Daoy (cell line): Measurements from ENCODE around the gene APBB1IP. TPM values are rescaled to one million over a fixed set of nuclear protein-coding genes. Genes with fewer than 3 reads are reported as not detected.
"Not testable (repeated sequence)": the region's sequence is repeated elsewhere in the genome, so short reads cannot be mapped to it uniquely, and the experiment has no call there.

Source experiments
- DNase-seq: peaks from one replicate; pipeline ENCODE4 v3.0.0-alpha.2; 2015; ENCODE audit warnings: low read depth
- total RNA-seq: library from RNA; depleted of rRNA; stranded (reverse); fragments of >200 nt; shearing (Covaris generic); gene quantifications from 2 replicates; pipeline ENCODE4 v1.2.3, GENCODE V29; 2014

Gene APBB1IP
- total RNA-seq, 1 experiment from 2014 or later: not detected

DNA sequence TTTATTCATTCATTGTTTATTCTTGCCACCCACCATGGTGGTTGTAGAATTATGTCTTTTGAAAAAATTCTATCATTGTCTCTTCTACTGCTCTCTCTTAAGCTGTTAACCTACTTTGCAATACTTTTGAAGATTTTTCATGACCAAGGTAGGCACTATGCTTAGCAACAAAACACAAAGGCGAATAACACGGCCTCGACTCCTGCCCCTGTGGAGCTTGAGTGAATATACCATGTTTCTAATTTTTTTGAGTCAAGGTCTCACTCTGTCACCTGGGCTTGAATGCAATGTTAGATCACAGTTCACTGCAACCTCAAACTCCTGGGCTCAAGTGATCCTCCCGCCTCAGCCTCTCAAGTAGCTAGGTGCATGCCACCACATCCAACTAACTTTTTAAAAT is 39.4 kb downstream of the APBB1IP start:
- DNase-seq: no peak

DNA sequence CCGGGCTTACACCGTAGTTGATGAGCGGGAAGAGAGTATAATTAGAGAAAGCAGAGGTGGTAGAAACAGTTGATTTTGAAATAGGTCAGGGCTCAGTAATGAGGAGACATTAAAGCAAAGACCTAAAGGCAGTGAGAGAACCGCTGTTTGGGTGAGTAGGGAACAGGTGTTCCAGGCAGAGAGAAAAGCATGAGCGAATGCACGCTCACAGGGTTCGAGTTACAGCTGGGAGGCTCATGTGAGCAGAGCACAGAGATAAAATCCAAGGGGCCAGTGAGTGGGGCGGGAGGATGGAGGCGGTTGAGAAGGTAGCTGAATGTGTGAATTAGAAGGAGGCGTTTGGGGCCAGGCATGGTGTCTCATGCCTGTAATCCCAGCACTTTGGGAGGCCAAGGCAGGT is 39.9 kb downstream of the APBB1IP start:
- DNase-seq: no peak

DNA sequence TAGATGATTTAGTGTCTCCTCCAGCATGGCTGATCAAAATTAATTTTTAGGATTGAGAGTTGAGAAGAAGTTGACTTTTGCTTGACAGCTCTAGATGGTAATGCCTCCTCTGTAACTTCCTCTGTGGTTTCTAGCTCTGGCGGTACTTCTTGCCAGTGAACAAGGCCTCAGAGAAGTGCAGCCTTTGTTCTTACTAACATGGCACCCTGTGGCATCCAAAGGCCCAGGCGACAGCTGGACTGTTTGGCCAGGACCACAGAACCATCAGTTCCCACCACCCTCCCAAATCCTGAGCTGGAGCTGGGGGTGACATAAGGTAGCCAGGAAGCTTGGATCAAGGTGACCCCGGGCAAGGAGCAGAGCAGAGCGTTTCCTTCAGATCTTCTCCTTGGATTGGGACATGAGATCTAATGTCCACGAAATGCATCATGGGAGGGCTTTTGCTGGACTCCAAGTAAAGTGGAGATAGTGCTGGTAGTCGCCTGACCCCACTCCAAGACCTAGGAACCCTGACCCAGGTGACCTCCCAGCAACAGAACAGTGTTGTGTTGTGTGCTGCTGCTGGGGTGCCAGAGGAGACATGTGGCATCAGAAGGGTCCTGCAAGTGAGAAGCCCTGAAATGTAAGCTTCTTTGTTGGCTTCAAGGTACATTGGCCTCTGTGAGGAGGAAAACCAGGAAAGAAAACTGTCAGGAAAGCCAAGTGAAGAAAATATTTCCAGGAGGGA is 41.8 kb downstream of the APBB1IP start:
- no peak for DNase-seq

DNA sequence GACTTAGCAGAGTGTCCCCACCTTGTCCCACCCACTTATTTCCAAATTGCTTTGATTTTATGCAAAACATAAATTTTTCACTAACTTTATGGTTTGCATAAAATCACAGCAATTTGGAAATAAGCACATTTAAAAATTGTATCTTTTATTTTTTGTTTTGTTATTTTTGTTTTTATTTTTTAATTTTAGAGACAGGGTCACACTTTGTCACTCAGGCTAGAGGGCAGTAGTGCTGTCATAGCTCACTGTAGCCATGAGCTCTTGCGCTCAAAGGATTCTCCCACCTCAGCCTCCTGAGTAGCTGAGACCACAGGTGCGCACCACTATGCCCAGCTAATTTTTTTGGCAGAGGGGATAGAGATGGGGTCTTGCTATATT is 43.2 kb downstream of the APBB1IP start:
- DNase-seq: no peak

DNA sequence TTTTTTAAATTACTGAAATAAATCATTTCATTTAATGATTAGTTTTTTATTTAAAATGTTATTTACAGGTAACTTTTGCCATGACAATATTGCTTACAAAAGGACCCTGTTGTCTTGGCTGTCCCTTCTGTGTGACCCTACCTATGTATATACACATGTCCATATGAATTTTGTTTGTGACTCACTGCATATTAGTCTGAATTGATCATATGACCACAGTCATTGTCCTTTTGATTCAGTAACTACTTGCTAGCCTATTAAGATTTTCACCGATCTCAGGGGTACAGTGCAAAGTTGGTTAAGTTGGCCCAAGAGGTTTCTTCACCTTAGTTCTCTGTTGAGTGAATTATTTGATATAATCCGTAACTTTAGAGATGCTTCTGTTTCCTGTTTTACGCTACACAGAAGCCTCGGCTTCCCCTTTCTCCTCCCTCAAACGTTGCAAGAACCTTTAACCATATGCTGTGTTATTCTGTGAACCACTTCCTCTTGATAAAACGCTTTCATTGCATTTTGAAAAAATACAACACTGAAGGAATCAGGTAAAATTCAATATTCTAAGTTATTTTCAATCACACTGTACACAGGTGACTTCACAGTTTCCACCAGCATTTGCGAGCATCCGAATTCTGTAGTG is 43.9 kb downstream of the APBB1IP start:
- no peak for DNase-seq

DNA sequence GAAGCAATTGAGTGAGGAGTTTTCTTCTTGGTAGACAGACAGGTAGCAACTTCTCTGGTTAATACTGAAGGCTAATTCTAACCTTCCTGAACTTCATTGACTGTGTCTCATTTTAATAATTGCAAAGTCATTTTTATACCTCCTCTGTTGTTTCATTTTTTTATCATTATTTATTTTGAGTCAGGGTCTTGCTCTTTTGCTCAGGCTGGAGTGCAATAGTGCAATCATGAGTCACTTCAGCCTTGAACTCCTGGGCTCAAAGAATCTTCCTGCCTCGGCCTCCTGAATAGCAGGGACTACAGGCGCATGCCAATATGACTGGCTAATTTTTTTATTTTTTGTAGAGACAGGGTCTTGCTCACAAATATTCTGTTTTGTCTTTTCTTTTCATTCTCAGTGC is 45.4 kb downstream of the APBB1IP start:
- no peak for DNase-seq

DNA sequence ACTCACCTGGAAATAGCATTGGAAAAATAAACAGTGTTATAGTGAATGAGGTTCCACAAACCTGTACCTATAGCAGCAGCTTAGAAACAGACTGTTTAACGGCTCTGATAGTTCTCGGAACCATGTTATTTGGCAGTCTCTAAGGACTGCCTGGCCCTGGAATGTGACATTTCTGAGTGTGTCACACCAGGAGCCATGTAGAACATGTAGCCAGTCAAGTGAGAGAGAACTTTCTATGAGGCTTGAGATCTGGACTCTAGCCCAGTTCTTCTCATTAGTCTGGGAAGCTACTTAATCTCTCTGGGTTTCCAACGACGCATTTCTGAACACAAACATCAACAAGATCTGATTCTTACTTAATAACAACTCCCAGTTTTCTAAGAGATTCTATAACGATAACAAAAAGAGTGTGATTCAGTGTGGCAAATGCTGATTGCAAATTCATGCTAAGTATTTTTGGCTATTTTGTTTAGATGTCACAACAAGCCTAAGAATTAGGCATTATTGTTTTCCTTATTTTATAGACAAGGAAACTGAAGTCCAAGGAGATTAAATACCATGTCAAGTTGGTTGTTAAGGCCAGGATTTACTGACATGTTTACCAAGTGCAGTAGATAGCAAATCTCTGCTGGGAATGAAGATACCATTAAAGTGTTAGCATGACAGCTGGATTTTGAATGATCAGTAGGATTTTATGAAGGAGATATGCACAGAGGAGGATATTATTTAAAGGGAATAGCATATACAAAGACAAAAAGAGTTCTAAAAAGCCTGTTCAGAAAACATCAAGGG is 47.2 kb downstream of the APBB1IP start:
- DNase-seq: no peak

DNA sequence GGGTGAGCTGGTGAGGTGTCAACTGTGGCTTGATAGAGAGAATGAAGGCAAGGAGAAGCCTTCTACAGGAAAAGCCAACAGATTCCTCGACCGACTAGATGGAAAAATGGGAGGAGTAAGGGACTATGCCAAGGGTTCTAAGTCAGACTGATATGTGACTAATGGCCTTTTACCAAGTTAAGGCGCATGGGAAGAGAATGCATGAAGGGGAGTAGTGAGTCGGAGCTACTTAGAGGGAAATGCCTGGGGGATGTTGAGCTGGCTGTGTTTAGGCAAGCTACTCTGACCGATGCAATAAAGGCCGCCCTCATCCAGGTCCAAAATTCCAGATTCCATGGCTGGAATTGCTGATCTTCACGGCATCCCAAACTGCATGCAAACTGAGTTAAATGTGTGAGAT is 48.2 kb downstream of the APBB1IP start:
- peak; percentile 92 for DNase-seq

DNA sequence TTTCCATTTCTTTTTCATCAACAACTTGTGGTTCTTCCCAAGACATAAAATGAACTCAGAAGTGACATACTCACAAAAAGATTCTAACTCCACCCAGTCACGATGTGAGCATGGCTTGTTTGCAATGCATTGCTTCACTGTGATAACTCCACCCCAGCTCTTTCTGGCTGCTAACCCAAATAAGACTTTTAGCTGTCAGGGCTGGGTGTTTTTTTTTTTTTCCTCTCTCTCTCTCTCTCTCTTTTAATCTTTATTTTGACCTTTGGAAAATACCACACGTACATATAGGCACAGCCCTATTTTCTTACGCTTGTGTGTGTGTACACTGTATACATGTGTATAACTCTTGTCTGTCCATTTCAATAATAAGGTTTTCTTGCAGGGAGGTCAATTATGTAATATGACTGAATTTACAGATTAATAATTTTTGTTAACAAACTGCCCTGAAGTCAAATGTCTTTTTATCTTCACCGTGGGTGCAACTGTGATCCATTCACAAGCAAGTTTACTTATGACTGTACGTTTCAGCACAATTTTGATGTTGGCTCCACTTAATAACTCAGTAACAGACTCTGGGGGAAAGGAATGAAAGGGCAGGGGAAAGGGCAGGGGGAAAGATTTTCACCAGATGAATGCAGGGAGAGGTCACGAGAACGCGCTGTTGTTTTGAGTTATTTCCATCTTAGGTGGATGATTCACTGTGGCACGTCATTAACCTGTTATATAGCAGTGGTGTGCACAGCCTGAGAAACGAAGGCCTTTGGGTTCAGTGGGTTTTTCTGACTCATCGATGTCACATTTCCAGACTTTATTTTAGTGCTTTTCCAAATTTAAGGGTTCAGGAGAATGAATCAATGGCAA is 49.1 kb downstream of the APBB1IP start:
- DNase-seq: peak; percentile 92

DNA sequence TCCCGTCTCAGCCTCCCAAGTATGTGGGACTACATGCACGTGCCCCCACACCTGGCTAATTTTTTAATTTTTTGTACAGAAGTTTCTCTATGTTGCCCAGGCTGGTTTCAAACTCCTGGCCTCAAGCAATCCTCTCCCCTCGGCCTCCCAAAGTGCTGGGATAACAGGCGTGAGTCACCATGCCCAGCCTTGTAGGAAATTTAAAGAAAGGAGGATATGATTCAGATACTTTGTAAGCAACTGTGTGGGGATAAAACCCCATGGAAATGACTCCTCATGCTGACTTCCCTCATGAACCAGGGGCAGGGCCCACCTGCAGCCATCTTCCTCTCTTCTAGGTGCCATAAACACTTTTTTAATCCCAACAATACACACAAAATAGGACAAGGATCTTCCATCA is 50.2 kb downstream of the APBB1IP start:
- peak; percentile 80 for DNase-seq

DNA sequence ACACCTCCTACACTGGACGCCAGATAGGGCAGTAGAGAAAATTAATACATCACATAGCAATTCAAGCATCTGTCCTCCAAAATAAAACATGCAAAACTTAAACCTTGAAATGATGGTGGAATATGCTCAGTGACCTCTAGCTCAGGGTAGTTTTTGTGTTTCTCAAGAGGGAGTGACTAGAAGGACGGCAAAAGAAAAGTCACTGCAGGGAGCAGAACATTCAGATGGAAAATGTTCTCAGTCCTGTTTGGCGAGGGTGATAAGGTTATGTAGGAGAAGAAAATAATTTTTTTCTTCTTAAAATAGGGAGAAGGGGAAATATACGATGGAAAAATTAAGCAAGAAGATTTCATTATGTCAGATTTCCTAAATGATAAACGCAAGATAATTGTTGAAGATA is 50.9 kb downstream of the APBB1IP start:
- DNase-seq: no peak

DNA sequence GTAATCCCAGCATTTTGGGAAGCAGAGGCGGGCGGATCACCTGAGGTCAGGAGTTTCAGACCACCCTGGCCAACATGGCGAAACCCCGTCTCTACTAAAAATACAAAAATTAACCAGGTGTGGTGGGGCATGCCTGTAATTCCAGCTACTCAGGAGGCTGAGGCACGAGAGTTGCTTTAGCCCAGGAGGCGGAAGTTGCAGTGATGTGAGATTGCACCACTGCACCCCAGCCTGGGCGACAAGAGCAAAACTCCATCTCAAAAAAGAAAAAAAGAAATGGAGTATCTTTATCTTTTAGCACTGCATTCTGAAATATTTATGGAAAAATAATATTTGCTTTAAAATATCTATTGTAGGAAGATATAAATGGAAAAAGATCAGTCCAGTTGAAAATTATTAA is 52.2 kb downstream of the APBB1IP start:
- DNase-seq: not testable (repeated sequence)

DNA sequence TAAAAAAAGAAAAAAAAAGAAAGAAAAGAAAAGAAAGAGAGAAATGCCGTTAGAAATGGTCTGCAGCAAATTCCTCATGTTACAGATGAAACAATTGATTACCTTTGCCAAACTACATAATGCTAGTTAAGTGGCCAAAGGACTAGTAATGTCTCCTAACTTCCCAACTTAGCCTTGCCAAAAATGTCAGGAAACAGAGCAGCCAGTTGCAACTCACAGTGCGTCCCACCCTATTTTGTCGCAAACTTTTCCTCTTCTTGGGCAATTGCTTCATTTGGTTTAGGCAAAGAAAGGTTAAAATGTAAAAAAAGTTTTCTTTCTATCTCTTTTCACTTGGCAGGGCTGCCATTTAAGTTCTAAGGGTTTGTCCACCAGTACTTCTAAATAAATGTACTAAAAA is 53.1 kb downstream of the APBB1IP start:
- no peak for DNase-seq

DNA sequence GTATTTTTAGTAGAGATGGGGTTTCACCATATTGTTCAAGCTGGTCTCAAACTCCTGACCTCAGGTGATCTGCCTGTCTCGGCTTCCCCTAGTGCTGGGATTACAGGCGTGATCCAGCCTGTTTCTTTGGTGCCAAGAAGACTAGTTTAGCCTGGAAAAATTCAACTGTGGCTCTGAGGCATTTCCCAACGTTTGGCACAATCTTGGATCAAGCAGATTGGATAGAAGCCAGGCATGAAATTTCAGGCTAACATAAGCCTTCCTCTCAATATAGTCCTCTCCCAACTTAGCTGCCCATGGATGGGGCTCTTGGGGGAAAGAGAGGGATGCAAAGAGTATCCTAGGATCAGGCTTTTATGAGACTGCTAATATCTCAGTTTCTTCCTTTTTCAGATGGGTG is 53.8 kb downstream of the APBB1IP start:
- DNase-seq: no peak

DNA sequence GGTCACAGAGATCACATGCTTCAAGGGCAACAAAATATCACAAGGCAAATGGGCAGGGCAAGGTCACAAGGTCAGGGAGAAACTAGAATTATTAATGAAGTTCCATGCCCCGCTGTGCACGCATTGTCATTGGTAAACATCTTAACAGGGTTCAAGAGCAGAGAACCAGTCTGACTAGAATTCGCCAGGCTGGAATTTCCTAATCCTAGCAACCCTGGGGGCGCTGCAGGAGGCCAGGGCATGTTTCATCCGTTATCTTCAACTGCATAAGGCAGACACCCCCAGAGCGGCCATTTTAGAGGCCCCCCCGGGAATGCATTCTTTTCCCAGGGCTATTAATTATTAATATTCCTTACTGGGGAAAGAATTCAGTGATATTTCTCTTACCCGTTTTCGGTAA is 54.6 kb downstream of the APBB1IP start:
- not testable (repeated sequence) for DNase-seq

DNA sequence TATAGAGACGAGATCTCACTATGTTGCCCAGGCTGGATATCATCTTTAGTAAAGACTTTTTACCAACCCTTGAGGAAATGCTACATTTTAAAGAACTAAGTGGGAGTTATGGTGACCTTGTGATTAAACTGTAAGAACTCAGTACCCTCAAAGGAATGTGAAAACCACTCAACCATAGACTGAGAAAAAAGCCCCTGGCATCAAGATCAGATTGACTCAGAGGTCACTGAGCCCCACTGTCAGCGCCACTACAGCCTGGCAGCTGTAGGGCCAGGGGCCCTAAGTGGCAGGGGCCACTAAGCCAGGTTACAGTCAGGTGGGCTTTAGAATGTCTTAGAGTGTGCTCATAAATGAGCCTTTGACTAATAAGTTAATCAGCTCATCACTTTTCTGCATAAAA is 55.9 kb downstream of the APBB1IP start:
- DNase-seq: no peak

DNA sequence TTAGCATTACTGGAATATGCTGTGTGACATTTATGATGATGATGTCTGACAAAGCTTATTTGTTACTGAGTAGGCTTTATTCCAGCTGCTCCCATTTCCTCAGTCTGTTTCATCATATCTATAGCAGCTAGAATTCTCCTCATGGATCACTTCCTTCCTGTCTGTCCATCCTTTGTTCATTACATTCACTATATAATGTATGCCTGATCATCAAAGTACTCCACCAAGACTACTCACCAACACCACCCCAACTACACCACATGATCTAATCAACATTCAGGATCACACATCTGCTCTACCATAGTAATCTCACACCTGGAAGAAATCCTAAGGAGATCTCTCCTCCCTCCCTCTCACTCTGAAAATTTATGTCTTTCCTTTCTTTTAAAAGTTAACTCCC is 61.3 kb downstream of the APBB1IP start:
- DNase-seq: no peak

DNA sequence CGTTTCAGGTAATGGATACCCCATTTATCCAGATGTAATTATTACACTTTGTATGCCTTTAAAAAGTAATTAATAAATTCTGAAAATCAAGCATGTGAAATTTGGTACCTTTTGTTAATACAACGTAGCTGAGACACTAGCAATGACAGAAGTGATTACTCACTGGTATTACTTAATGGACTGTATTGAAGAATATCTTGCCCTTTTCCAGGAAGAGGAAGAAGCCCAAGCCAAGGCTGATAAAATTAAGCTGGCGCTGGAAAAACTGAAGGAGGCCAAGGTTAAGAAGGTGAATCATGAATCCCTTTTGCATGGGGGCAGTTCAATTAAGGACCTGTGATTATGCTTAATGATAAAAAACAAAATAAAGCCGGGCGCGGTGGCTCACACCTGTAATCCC is 64.8 kb downstream of the APBB1IP start:
- DNase-seq: no peak

DNA sequence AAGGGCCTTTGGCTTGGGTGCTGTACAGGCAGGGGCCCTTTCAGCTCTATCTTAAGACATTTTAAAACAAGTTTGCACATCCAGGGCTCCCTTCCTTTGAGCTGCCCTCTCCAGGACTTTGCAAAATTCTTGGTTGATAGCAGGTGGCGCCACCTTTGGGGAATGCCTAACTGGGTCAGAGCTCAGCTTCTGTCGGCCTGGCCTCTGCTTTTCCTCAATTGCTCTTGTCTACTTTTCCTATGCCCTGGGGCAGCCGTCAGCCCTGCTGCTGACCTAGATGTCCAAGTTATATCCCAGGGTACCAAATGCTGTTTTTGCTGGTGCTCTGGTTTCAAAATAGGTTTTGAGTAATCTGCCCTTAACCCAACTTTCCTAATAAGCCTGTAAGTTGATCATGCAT is 65.8 kb downstream of the APBB1IP start:
- no peak for DNase-seq

DNA sequence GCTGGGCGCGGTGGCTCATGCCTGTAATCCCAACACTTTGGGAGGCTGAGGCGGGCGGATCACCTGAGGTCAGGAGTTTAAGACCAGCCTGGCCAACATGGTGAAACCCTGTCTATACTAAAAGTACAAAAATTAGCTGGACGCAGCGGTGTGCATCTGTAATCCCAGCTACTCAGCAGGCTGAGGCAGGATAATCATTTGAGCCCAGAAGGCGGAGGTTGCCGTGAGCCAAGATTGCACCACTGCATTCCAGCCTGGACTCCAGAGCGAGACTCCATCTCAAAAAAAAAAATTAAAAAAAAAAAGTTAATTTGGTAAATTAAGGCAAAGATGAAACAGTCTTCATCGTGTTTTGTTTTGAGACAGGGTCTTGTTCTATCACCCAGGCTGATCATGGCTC is 66.3 kb downstream of the APBB1IP start:
- not testable (repeated sequence) for DNase-seq

DNA sequence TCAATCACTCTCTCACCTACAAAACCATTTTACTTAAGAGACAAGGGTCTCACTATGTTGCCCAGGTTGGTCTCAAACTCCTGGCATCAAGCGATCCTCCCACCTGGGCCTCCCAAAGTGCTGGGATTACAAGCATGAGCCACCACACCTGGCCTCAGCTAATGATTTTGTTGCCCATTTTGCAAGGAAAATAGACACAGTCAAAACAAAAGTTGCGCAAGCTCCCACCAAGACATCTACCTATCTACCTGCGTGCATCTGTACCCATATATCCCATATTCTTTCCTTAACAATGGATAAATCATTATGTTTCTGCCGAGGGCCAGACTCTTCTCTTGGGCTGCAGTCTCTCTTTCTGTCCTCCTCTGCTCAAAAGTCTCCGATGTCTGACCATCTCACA is 67.3 kb downstream of the APBB1IP start:
- DNase-seq: no peak

DNA sequence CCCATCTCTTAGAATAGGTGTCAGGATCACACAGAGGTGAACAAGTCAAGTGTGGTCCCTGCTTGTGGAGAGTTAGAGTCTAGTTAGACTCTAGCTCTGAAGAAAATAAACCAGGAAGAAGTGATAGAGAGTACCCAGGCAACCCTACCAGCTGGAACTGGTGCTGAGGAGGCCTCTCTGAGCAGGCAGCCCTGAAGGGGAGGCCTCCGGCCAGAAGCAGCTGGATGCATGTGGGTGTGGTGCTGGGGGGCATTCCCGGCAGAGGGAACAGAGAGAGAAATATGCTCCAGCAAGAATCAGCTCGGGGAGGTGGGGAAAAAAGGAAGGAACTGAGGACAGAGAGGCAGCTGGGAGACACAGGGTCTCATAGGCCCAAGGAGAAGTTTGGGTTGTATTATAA is 68.6 kb downstream of the APBB1IP start:
- DNase-seq: no peak
